Mesendoderm (in vitro differentiated cells): ENCODE data around the gene SSNA1.

Source experiments
- DNase-seq: peaks from one replicate; pipeline ENCODE4 v3.0.0; 2013
- H2AK5ac ChIP-seq: 2 replicates; pipeline ENCODE4 v1.6.1; 2013; ENCODE audit warnings: low read length, inconsistent platforms
- H2BK120ac ChIP-seq: 2 replicates; pipeline ENCODE4 v1.6.1; 2013; ENCODE audit warnings: low read depth, mild to moderate bottlenecking, low read length, moderate library complexity, mixed read lengths
- H2BK15ac ChIP-seq: replicated peaks from 2 replicates; pipeline ENCODE4 v1.6.1; 2013; ENCODE audit warnings: low read depth, mild to moderate bottlenecking, moderate library complexity
- H2BK5ac ChIP-seq: 2 replicates; pipeline ENCODE4 v1.6.1; 2013; ENCODE audit warnings: low read length, inconsistent platforms
- H3K18ac ChIP-seq: 2 replicates; pipeline ENCODE4 v1.6.1; 2013; ENCODE audit warnings: mild to moderate bottlenecking, low read length, mixed read lengths
- H3K23ac ChIP-seq: one replicate; pipeline ENCODE4 v1.6.1; 2013; ENCODE audit warnings: low read length
- H3K27ac ChIP-seq: 2 replicates; pipeline ENCODE4 v1.5.1; 2013; ENCODE audit warnings: low read depth, mild to moderate bottlenecking, inconsistent platforms, low read length, moderate library complexity
- H3K27me3 ChIP-seq: 2 replicates; pipeline ENCODE4 v1.6.1; 2013; ENCODE audit warnings: low read length, control low read depth, mild to moderate bottlenecking, inconsistent platforms; ENCODE audit not compliant: insufficient read depth, poor library complexity
- H3K36me3 ChIP-seq: 2 replicates; pipeline ENCODE4 v1.6.1; 2013; ENCODE audit warnings: low read length, inconsistent platforms; ENCODE audit not compliant: control insufficient read depth, insufficient read depth
- H3K4ac ChIP-seq: one replicate; pipeline ENCODE4 v1.6.1; 2013; ENCODE audit warnings: low read depth, mild to moderate bottlenecking, low read length, moderate library complexity
- H3K4me1 ChIP-seq: 2 replicates; pipeline ENCODE4 v1.6.1; 2013; ENCODE audit warnings: low read depth, low read length, inconsistent platforms; ENCODE audit not compliant: control insufficient read depth
- H3K4me2 ChIP-seq: 2 replicates; pipeline ENCODE4 v1.6.1; 2013; ENCODE audit warnings: low read length
- H3K4me3 ChIP-seq: 2 replicates; pipeline ENCODE4 v1.5.1; 2013; ENCODE audit warnings: mild to moderate bottlenecking, low read length
- H3K56ac ChIP-seq: one replicate; pipeline ENCODE4 v1.6.1; 2013; ENCODE audit warnings: low read length
- H3K79me1 ChIP-seq: 2 replicates; pipeline ENCODE4 v1.6.1; 2013; ENCODE audit warnings: low read length, inconsistent platforms
- H3K79me2 ChIP-seq: 2 replicates; pipeline ENCODE4 v1.6.1; 2013; ENCODE audit warnings: mild to moderate bottlenecking, low read length; ENCODE audit not compliant: control insufficient read depth, insufficient read depth
- H3K9ac ChIP-seq: 2 replicates; pipeline ENCODE4 v1.6.1; 2013; ENCODE audit warnings: low read length, inconsistent platforms
- H4K5ac ChIP-seq: one replicate; pipeline ENCODE4 v1.6.1; 2013; ENCODE audit warnings: low read length
- H4K8ac ChIP-seq: one replicate; pipeline ENCODE4 v1.6.1; 2013; ENCODE audit warnings: low read depth, mild to moderate bottlenecking, control low read depth, low read length, moderate library complexity
- WGBS: extraction: QIAGEN DNeasy Blood & Tissue Kit; methylation state at CpG from one replicate; pipeline ENCODE4 v1.1.7; 2013; ENCODE audit warnings: low lambda C conversion rate, missing lambda C conversion rate; ENCODE audit not compliant: insufficient coverage; ENCODE audit errors: extremely low coverage; 5-methylcytosine and 5-hydroxymethylcytosine counted together

The SSNA1 gene

DNA sequence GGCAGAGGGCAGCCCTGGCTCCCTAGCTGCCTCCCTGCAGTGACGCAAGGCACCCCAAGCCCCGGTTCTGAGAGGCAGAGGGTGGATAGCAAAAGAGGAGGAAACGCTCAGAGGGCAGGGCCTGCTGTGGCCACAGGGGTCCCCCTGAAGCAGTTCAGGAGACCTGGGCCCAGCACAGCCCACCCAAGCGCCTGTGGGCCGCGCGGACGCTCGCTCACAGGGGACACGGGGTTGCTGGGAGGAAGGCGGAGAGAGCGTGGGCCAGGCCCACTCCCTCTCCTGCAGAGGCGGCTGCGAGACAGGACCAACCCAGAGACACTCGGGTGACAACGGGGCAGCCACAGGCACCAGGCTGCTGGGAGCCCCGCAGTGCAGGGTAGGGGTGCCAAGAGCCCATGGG, 8.7 kb upstream of the SSNA1 start:
- H3K79me2 ChIP-seq: no peaks in the 10 kb centered on the region
- no peak overlapping the region for H3K4me3 ChIP-seq
- H4K5ac ChIP-seq: no peak overlapping the region
- no peak overlapping the region for H4K8ac ChIP-seq
- H3K4me1 ChIP-seq: no peaks in the 10 kb centered on the region
- no peak overlapping the region for H3K18ac ChIP-seq
- no peak for DNase-seq
- H3K56ac ChIP-seq: no peak overlapping the region
- H3K27ac ChIP-seq: no peak overlapping the region
- H2AK5ac ChIP-seq: no peak overlapping the region
- H3K36me3 ChIP-seq: no peaks in the 10 kb centered on the region
- no peak overlapping the region for H2BK120ac ChIP-seq
- no peak overlapping the region for H3K9ac ChIP-seq
- H2BK15ac ChIP-seq: no peak overlapping the region
- H3K4ac ChIP-seq: no peak overlapping the region
- H3K4me2 ChIP-seq: no peak overlapping the region
- H3K23ac ChIP-seq: no peak overlapping the region
- WGBS: no CpG with 5 or more reads among the region's 17 CpGs
- no peak overlapping the region for H2BK5ac ChIP-seq
- no peaks in the 10 kb centered on the region for H3K79me1 ChIP-seq
- no peaks in the 10 kb centered on the region for H3K27me3 ChIP-seq

DNA sequence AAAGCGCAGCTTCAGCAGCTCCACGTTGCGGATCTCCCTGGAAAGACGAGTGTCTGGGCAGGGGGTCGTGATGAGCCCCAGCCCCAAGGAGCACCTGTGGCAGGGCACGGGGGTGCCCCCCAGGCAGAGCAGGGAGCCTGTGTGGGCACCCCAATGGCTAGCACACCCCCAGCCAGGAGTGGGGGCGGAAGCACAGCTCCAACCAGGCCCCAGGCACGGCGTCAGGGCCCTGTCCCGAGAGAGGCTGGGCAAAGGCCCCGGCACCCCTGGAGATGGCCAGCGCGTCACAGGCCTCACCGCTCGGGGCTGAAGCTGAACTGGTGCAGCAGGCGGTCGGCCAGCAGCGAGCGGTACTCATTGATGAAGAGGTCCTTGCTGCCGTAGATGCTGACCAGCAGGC, 8.0 kb upstream of the SSNA1 start:
- Histone ChIP-seq H2AK5ac (no peak overlapping the region), H4K8ac (no peak overlapping the region), H3K4me1 (no peaks in the 10 kb centered on the region), H3K4me3 (no peak overlapping the region), H3K4me2 (no peak overlapping the region), H3K56ac (no peak overlapping the region), H2BK120ac (no peak overlapping the region), H3K27me3 (no peaks in the 10 kb centered on the region), H2BK5ac (no peak overlapping the region), H3K9ac (no peak overlapping the region), H3K27ac (no peak overlapping the region), H3K18ac (no peak overlapping the region), H2BK15ac (no peak overlapping the region), H3K4ac (no peak overlapping the region), H3K36me3 (no peaks in the 10 kb centered on the region), H3K79me2 (no peaks in the 10 kb centered on the region), H4K5ac (no peak overlapping the region), H3K79me1 (no peaks in the 10 kb centered on the region), H3K23ac (no peak overlapping the region)
- no peak for DNase-seq
- WGBS: no CpG with 5 or more reads among the region's 20 CpGs

DNA sequence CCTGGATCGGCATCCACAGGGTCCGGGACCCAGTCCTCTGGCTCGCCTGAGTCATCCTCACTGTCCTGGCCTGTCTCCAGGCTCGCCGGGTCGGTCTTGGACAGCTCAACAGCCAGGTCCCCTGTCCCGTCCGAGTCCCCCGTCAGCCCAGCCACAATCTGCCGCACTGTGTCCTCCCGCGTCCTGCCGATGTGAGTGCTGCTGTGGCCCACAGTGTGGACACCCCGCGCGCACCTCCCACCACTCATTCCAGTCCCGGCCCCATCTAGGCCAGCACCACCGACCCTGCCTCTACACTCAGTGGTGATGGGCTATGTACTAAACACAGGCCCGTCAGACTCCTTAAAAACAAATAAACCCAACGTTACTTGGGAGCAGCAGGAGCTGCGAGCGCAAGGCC, 6.8 kb upstream of the SSNA1 start:
- no peak overlapping the region for H3K4ac ChIP-seq
- no peak overlapping the region for H2BK5ac ChIP-seq
- no peak overlapping the region for H4K5ac ChIP-seq
- H3K27ac ChIP-seq: no peak overlapping the region
- H3K56ac ChIP-seq: no peak overlapping the region
- H2AK5ac ChIP-seq: no peak overlapping the region
- no peaks in the 10 kb centered on the region for H3K36me3 ChIP-seq
- no peak overlapping the region for H2BK15ac ChIP-seq
- no peaks in the 10 kb centered on the region for H3K4me1 ChIP-seq
- no peak overlapping the region for H3K4me3 ChIP-seq
- no CpG with 5 or more reads among the region's 22 CpGs for WGBS
- no peak overlapping the region for H3K9ac ChIP-seq
- no peaks in the 10 kb centered on the region for H3K27me3 ChIP-seq
- H3K23ac ChIP-seq: no peak overlapping the region
- H3K79me1 ChIP-seq: no peaks in the 10 kb centered on the region
- H3K18ac ChIP-seq: no peak overlapping the region
- no peak for DNase-seq
- H2BK120ac ChIP-seq: no peak overlapping the region
- H3K79me2 ChIP-seq: peaks cover 1% of the 10 kb centered on the region
- no peak overlapping the region for H3K4me2 ChIP-seq
- H4K8ac ChIP-seq: no peak overlapping the region

DNA sequence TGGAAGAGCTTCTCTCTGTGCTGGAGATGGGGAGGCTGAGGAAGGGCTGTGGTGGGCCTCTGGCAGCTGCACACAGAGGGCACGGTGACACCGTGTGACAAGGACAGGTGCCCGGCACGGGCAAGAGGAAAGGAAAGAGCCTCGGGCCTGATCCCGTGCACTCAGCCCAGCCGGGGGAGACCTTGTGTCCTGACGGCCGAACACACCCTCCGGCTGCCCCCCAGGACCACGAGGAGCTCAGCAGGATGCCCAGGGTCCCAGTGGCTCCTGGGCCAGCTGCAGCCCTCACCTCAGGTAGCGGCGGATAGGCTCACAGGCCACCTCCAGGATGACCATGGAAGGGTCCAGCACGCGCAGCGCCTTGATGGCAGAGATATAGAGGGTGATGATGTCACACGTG, 5.6 kb upstream of the SSNA1 start:
- Histone ChIP-seq H2BK120ac (no peak overlapping the region), H2AK5ac (no peak overlapping the region), H3K4me3 (no peak overlapping the region), H4K8ac (no peak overlapping the region), H4K5ac (no peak overlapping the region), H3K4me1 (no peaks in the 10 kb centered on the region), H3K9ac (no peak overlapping the region), H3K27ac (no peak overlapping the region), H3K18ac (no peak overlapping the region), H3K79me1 (peaks cover 9% of the 10 kb centered on the region), H3K4ac (no peak overlapping the region), H2BK5ac (no peak overlapping the region), H3K36me3 (no peaks in the 10 kb centered on the region), H3K79me2 (peaks cover 12% of the 10 kb centered on the region), H3K4me2 (no peak overlapping the region), H3K23ac (no peak overlapping the region), H3K56ac (no peak overlapping the region), H3K27me3 (no peaks in the 10 kb centered on the region), H2BK15ac (no peak overlapping the region)
- no CpG with 5 or more reads among the region's 17 CpGs for WGBS
- DNase-seq: no peak

DNA sequence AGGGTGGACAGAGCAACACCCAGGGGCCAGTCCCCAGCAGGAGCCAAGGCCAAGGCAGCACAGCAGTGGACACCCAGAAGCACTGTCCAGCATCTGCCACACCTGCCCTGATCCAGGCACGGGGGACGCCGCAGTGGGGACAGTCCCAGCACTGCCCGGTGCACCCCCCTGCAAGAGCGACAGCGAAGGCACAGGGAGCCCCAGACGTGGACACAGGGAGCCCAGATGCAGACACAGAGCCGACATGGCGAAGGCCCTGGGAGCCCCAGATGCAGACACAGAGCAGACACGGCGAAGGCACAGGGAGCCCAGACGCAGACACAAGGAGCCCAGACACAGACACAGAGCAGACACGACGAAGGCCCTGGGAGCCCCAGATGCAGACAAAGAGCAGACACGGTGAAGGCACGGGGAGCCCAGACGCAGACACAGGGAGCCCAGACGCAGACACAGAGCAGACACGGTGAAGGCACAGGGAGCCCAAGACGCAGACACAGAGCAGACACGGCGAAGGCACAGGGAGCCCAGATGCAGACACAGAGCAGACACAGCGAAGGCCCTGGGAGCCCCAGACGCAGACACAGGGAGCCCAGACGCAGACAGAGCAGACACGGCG, 4.4 kb upstream of the SSNA1 start:
- Histone ChIP-seq H3K18ac (no peak overlapping the region), H4K5ac (no peak overlapping the region), H2BK15ac (no peak overlapping the region), H3K4me3 (no peak overlapping the region), H3K79me1 (peaks cover 10% of the 10 kb centered on the region), H3K23ac (no peak overlapping the region), H3K4me2 (no peak overlapping the region), H2BK5ac (no peak overlapping the region), H2AK5ac (no peak overlapping the region), H3K4me1 (no peaks in the 10 kb centered on the region), H3K79me2 (peaks cover 12% of the 10 kb centered on the region), H3K56ac (no peak overlapping the region), H3K9ac (no peak overlapping the region), H3K27me3 (no peaks in the 10 kb centered on the region), H4K8ac (no peak overlapping the region), H3K27ac (no peak overlapping the region), H3K4ac (no peak overlapping the region), H2BK120ac (no peak overlapping the region), H3K36me3 (no peaks in the 10 kb centered on the region)
- DNase-seq: no peak
- no CpG with 5 or more reads among the region's 27 CpGs for WGBS
